ENCODE measurements around the gene TSPAN5.

The TSPAN5 gene

DNA sequence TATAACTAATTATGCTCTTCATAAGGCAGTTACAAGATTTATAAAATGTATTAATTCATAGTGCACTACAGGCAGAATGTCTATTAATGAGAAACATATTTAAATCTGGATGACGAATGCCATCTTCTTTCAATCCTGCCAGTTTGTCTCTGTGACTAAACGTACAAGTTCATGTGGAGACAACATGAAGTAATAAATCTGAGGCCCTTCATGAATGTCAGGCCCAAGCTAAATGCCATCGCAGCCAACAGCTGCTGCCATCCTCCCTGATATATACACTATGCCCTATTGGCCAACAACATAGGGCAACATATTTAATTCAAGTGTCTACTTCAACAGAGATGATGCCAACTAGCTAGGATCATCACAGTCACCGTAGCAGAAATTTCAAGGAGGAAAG is 43.7 kb downstream of the TSPAN5 start:
- DNase-seq, result no peak

DNA sequence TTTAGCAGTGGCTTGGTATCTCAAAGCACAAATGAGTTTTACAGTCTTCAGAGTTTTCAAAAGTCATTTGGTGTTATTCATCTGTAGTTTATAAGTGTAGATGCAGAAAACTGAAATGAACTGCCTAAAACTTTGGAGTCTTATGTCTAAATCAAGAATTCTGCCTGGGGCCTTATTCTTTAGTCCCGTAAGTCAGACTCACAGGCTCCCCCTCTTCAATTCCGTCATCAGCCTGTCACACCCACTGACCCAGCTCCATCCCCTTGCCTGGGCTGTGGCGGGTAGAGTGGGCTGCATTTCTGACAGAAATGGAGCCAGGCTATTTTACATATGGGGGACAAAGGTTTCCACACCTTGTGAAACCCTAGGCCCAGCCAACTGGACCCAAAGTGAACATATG is 44.3 kb downstream of the TSPAN5 start:
- DNase-seq, result no peak

DNA sequence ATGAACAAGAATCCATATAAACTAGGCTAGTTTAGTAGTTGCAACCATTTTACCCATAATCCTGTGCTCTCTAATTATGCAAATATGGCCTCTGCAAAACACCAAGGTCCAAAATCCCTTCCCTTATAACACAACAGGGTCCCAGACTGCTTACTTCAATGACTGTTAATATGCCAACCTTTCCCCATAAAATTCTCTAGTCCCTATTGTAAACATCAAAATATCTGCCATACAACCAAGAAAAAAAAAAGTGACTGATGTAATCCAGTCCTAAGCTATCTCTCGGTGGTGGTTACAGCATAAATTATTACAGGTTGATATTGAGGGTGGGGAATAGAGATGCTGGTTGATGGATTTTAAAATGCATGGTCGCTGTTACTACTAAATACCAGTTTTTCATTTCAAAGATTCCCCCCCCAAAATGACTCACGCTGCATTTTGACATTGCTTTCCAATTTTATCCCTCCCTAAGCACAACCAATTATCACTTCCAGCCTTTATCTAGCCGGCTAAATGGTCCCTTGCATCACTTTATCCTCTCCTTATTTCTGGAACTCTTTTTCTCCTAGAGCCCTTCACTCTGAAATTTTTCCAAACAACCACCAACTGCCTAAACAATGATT is 44.8 kb downstream of the TSPAN5 start:
- DNase-seq, result no peak

DNA sequence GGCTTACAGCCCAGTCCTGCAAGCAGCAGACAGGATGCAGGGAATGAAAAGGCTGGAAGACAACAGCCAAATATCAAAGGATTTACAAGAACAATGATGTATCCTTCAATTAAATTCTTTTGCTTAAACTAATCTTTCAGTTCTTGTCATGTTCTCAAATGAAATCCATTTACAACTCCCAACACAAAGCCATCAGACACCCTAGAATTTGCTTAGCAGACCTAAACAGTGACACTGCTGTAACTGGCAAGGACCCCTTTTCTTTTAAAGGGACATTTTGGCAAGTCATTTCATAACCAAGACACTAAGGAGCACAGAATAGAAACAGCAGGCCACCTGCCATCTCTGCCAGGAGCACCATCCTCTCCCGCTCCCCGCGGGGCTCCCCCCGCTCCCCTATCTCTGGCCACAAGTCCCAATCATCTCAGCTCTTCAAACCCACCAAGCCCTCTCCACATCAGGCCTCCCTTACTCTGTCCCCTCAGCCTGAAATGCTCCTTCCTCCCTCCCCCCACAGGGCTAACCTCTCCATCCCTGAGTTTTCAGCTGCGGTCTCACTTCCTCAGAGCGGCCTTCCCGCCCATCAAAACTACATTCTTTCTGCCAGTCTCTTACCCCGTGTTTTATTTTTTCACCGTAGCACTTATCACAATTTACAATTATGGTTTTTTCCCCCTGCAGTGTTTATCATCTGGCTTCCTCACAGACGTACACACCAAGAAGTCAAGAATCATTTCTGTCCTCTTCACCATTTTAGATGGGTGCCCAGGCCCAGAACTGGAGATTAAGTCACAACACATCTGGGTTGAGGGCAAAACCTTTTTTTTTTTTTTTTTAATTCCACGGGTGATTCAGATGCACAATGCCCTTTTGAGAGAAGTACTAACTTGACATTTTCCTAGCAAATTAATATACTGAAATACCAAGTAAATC is 45.8 kb downstream of the TSPAN5 start:
- DNase-seq, result no peak

DNA sequence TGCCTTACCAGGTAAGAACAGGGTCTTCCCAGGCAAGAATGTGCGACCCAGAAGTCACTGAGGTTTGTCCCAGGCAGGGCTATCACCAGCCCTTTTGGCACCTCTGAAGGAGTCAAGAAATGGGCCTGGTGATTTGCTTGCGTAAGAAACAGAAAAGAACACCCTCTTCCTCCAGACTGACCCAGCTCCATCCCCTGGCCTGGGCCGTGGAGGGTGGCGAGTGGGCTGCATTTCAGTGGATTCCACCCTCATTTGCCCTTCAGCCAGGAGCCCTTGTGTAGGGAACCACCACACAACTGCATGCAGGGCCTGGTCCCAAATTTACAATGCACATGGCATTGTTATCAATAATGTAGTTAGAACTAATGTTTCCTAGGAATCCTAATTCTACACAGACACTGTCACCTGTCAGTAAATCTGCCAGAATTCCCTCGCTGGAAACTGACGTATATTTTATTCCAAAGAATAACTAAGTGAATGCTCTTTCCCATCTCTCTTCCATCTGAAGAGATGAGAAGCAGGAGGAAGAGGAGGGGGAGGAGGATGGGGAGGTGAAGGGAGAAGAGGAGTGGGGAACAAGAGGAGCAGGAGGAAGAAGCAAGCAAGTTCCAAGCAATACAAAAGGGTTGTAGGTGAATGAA is 46.6 kb downstream of the TSPAN5 start:
- DNase-seq, result no peak

DNA sequence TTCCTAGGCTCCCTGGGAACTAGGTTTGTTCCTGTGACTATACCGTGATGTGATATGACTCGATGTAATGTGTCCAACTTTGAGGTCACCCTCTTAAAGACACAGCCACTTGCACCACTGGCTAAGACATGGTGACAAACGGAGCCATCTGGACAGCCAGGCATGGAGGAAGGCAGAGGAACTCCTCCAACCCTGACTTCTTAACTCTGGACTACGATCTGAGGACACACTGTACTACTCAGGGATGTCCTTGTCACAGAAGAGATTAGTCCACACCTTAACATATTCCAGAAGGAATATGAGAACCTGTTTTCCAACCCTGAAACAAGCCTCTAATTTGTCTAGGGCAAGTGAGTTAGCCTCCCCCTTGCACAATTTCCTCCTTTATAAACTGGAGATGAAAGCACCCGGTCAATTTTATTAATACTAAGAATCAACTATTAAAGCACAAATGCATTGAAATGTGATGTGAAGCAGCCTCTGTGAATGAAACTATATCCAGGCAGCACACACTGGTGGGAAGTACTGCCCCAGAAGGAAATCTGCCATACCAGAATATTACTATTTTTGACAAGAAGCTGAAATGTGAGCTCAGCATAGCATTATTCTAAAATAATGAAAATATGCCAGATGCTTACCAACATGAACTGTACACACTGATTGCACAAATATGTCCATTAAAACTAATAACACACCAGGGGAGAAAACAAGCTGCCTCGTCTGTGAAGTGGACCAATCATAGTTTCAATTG is 47.3 kb downstream of the TSPAN5 start:
- DNase-seq, result no peak

DNA sequence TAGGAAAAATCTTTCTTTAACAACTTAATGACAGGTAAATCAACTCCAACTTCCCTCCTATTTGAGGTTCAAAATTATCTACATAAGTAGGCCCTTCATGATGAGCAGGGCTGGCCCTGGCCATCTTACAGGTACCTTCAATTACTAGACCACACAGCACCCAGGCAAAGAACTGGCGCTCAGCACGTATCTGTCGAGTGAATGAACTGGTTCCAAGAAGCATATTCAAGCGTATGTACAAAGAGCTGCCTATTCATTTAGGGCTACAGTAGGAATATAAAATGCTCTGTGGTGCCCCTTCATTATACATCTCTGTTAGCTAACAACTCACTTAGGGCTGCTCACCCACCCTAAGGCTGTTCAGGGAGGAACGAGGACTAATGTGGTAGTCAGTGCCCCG is 48.0 kb downstream of the TSPAN5 start:
- DNase-seq, result no peak

DNA sequence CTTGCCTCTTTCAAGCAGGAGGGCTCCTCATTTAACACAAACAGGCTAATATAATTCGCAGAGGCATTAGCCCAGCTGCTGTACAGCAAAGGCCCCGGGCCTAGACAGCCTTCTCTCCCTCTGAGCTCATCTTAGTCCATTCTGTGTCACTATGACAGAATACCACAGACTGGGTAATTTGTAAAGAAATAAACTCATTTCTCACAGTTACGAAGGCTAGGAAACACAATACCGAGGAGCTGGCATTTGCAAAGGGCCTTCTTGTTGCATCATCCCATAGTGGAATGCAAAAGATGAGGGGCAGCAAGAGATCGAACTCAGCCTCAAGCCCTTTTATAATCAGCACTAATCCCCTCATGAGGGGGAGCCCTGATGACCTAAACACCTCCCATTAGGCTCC is 48.5 kb downstream of the TSPAN5 start:
- DNase-seq, result no peak

DNA sequence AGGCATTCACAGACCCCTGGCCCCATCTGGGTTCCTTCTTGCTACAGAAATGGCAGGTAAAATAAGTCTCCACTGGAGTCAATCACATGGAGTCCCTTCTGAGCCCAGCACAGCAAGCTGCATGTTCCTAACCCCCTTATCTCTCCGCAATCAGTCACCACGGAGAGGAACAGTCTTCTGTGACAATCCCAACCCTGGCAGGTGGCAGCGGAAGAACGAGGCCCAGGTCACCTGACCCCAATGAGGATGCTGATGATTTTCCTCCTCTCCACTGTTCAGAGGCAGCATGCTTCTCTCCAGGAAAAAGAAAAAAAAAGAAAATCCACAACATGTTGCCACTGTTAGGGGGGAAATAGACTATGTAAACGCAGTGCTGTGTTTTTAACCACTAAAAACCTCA is 50.1 kb downstream of the TSPAN5 start:
- DNase-seq, result no peak

DNA sequence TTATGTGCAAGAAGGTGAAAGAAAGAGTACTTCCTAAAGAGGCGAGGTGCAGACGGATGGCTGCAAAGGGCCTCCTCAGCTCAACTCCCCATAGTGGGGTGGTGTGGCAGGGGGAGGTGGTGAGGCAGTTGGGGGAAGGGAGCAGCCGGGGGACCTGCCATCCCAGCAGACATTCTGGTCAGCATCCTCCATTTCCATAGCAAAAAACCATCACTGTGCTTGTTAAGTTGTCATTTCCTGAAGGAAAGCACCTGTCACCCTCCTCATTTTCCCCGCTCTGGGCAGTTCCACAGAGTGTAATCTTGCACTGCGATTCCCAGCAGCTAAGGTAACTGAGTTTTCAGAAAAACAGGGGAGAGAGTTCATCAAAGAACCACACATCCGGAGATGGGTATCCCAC is 51.5 kb downstream of the TSPAN5 start:
- DNase-seq, result no peak

DNA sequence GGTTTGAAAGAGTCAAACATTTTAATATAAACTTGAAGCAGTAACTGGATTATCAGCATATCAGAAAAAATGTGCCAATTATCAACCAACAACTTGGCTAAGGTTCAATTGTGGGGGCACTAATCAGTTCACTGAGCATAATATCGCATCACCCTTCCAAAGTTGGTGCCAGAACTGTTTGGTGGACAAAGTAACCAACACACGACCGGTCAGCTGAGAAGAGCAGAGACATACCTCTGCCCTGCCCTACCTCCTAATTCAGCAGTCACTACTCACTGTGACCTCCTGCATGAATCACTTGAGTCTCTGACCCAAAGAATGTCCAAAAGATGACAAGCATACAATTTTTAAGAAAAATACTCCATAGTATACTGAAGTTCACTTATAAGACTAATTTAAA is 53.2 kb downstream of the TSPAN5 start:
- no peak for DNase-seq

DNA sequence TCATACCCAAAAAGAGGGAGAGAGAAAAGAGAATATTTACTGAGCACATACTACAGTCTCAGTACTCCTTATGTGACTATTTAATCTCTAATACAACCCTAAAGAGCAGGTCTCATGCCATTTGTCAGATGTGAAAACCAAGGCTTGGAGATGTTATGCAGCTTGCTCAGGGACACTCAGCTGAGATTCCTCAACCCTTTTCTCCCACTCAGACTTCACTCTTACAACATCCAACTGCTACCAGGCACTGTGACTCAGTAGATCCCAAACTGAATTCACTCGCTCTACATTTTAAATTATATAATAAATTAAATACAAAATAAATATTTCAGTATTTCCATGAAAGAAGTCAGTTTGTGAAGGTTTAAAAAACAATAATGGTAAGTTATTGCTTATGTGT is 53.7 kb downstream of the TSPAN5 start:
- DNase-seq, result no peak

DNA sequence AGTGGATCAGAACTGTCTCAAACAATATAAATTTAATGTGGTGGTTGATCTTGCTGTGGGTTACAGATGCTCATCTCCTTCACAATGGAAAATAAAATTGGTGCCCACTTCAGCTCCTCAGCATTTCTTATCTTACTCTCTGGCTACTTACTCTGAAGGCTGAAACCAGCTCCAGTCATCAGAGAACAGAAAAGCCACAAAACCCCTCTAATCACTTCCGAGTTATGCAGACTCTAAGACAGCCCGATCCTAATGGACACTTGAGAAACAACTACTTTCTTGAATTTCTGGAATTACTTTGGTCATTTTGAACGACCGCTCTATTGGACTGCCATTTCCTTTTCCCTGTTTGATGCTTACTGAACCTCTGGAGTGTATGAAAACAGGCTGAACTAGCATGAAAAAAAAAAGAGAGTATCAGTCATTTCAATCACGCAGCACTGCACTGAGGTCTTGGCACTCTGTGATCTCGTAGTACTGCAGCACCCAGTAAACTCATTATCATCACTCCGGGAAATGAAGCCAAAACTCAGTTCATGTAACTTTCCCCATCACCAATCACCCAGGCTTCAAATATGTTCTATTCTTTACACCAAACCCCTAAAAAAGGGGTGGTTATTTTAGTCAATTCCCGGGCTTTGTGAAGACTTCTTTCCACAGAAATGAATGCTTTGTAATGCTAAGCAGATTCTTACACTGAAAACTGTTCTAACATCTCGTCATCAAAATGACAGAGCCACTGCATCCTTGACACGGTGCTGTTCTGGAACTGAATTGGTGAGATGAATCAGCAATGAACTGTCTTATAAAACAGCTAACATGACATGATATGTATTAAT is 54.5 kb downstream of the TSPAN5 start:
- no peak for DNase-seq

DNA sequence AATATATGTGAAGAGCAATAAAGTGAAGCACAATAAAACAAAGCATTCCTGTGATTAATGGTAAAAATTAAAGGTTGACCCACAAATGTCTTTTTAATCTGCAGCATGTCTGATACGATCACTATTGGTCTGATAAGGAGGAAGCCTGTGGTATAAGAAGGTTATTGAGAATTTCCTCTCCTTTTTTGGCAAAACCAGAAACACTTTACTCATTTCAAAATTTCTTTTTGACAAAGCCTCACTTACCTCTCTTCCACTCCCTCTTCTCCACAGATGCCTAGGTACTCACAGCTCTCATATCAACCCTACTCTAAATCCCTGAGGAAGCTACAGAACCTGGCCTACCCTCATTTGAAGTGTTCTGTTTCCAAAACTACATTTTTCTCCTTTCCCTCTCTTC is 56.1 kb downstream of the TSPAN5 start:
- DNase-seq, result no peak

DNA sequence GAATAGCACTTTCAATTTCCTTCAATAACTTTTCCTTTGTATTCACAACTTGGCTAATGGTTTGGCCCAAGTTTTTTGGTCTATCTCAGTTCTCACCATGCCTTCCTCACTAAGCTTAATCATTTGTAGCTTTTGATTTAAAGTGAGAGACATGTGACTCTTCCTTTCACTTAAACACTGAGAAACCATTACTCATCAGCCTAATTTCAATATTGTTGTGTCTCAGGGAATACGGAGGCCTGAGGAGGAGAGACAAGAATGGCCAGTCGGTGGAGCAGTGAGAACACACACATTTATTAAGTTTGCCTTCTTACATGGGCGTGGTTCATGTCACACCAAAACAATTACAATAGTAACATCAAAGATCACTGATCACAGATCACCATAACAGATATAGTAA is 56.7 kb downstream of the TSPAN5 start:
- DNase-seq, result no peak

DNA sequence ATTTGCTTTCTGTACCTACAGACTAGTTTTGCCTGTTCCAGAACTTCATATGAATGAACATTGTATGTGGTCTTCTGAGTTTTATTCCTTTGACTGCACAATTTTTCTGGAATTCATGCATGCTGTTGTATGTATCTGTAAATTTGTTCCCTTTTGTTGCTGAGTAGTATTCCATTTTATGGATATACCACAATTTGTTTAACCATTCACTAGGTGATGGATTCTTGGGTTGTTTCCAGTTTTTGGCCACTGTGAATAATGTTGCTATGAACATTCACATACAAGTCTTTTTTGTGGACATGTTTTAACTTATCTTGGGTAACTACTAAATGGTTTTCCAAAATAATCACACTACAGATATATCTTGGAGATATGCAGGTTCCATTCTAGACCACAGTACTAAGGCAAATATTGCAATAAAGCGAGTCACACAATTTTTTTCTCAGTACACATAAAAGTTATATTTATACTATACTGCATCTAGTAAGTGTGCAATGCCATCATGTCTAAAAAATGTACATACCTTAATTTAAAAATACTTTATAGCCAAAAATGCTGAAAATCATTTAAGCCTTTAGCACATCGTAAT is 58.7 kb downstream of the TSPAN5 start:
- DNase-seq, result no peak

DNA sequence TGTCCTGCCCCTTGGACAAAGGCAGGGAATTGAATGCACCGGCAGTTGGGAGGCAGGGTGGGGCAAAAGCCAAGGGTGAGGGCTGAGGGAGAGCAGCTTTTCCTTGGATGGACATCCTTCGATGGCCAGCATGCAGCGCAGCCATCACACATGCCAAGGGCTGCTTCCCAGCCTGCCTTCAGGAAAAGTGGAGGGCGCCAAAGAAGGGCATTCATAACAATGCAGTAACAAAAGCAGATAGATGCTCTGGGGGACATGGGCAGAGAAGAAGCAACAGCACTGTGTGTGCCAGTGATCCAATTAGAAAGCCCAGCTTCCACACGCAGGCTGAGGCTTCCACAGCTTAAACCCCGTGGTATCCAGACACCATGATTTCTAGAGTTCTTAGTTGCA is 71.5 kb downstream of the TSPAN5 start:
- DNase-seq, result no peak

DNA sequence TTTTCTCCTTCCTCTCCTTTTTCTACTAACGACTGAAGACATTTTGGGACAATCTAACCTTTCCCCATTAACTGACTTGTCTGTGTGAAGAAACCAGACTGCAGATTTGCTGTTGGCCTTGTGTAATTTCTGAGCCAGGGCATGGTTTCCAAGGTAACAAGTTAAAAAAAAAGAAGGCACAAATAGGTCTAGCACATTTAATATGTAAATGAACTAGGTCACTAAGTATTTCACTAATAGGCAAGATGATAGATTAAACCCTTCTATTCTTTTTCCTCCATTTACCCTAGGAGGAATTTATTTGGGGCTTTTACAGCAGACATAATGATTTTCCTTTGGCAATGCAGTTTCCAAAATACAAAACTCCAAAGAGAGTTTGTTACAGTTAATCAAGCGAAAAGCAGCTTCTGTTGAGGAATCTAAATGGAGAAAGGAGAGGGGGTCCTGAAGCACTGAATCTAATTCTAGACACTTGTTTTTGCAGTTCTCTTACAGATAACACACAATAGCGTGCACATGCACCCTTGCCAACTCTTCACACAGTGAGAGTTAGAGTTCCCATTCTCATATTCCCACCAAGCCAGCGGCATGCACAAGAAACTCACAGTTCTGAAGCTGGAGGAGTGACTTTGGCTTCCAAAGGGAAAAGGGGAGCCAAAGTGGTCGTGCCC is 72.0 kb downstream of the TSPAN5 start:
- DNase-seq, result no peak

DNA sequence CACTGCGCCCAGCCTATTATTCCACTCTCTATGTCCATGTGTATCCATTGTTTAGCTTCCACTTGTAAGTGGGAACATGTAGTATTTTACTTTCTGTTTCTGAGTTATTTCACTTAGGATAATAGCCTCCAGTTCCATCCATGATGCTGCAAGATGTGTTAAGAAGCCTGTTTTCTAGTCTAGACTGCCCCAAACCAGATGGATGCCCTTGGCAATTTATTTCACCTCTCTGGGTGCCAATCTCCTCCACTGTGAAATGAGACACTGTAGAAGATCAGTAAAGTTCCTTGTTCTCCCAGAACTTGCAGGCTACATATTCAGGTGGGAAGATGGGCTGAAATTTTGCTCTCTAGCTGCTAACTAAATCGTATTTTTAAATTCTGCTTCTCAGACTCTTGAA is 72.8 kb downstream of the TSPAN5 start:
- no peak for DNase-seq

DNA sequence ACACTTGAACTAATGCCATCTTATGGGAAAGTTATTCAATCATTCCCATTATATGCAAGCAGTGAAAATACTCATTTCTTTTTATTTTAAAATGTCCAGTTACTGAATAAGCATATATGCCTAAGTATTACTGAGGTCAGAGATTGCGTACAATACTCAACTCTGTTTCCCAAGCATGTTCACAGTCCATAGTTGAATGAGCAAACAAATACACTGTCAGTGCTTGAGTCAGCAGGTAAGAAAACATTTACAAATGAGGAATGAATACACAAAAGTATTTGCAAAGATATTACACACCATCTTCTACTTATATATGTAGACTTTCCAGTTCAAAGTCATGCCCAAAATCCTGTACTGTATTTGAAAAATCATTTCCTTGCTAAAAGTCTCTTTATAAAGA is 74.1 kb downstream of the TSPAN5 start:
- no peak for DNase-seq

DNA sequence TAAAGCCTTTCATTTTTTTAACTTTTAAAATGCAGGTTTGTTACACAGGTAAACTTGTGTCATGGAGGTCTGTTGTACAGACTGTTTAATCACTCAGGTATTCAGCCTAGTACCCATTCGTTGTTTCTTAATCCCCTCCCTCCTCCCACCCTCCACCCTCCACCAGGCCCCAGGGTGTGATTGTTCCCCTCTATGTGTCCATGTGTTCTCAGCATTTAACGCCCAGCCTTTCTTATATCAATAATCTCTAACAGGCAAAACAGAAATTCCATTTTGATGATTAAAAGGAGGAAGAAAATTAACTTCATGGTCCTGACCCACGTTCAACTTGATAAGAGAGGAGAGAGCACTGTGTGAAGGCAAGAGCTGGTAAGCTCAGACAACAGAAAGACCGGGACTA is 75.1 kb downstream of the TSPAN5 start:
- DNase-seq, result no peak

Data from GOT3 (cell line).